NB4 (cell line): ENCODE results near the gene EMC1.
"Not testable (repeated sequence)": the region's sequence is repeated elsewhere in the genome, so short reads cannot be mapped to it uniquely, and the experiment has no call there.

Experiments
- DNase-seq: peaks from one replicate; pipeline ENCODE4 v3.0.0; 2010; ENCODE audit warnings: low read depth
- H3K4me3 ChIP-seq: one replicate; pipeline ENCODE4 v1.5.1; 2011; ENCODE audit warnings: mild to moderate bottlenecking, low read depth, low read length, moderate library complexity
- MYC ChIP-seq: IDR thresholded peaks from 2 replicates; pipeline ENCODE4 v1.6.1; 2011; ENCODE audit warnings: low read depth, low read length
- POLR2A ChIP-seq: IDR thresholded peaks from 2 replicates; pipeline ENCODE4 v1.6.1; 2011; ENCODE audit warnings: mild to moderate bottlenecking; ENCODE audit not compliant: insufficient read length; ENCODE audit errors: extremely low read depth
- TF ChIP-seq, protein P1 (sequence below): IDR thresholded peaks from 2 replicates; pipeline ENCODE4 v1.6.1; 2011; ENCODE audit warnings: low read depth, low read length
- TF ChIP-seq, protein P2 (sequence below): IDR thresholded peaks from one replicate; pipeline ENCODE4 v1.5.1; 2012; ENCODE audit warnings: low read depth, low read length

Gene EMC1

DNA sequence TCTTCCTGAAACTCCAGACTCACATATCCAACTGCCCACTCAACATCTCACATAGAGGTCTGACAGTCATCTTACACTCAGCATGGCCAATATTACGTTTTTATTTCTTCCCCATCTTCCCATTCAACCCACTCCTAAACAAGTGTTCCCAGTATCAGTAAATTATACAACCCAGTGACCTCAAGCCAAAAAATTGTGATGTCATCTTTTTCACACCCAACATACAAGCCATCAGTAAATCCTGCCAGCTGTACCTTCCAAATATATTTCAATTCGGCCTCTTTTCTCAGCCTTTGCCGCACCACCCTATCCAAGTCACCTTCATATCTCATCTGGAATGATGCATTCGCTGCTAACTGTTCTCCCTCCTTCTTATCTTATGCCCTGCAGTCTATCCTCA is 60.9 kb downstream of the EMC1 start:
- H3K4me3 ChIP-seq, result no peak overlapping the region
- TF ChIP-seq, protein P1, sequence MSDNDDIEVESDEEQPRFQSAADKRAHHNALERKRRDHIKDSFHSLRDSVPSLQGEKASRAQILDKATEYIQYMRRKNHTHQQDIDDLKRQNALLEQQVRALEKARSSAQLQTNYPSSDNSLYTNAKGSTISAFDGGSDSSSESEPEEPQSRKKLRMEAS, result no peak
- no peak for TF ChIP-seq POLR2A
- TF ChIP-seq MYC, result no peak
- TF ChIP-seq, protein P2, sequence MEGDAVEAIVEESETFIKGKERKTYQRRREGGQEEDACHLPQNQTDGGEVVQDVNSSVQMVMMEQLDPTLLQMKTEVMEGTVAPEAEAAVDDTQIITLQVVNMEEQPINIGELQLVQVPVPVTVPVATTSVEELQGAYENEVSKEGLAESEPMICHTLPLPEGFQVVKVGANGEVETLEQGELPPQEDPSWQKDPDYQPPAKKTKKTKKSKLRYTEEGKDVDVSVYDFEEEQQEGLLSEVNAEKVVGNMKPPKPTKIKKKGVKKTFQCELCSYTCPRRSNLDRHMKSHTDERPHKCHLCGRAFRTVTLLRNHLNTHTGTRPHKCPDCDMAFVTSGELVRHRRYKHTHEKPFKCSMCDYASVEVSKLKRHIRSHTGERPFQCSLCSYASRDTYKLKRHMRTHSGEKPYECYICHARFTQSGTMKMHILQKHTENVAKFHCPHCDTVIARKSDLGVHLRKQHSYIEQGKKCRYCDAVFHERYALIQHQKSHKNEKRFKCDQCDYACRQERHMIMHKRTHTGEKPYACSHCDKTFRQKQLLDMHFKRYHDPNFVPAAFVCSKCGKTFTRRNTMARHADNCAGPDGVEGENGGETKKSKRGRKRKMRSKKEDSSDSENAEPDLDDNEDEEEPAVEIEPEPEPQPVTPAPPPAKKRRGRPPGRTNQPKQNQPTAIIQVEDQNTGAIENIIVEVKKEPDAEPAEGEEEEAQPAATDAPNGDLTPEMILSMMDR, result no peak
- DNase-seq, result no peak

DNA sequence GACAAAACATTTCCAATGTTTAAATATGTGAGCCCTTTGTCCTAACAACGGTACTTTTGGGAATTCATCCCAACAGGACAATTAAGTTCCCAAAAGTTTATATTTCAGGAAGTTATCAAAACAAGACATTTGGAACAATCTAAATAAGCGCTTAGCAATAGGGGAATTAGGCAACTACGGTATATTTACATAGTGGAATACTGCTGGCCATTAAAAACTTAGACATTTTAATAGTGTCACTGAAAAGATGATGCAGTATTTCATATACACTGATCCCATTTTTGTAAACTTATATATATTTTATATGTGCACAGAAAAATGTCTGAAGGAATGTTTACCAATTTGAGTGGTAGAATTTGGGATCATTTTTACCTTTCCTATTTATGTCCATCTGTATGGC is 62.1 kb downstream of the EMC1 start:
- TF ChIP-seq, protein P2, result no peak
- no peak for TF ChIP-seq POLR2A
- TF ChIP-seq, protein P1, result no peak
- TF ChIP-seq MYC, result no peak
- DNase-seq, result no peak
- H3K4me3 ChIP-seq, result no peak overlapping the region

DNA sequence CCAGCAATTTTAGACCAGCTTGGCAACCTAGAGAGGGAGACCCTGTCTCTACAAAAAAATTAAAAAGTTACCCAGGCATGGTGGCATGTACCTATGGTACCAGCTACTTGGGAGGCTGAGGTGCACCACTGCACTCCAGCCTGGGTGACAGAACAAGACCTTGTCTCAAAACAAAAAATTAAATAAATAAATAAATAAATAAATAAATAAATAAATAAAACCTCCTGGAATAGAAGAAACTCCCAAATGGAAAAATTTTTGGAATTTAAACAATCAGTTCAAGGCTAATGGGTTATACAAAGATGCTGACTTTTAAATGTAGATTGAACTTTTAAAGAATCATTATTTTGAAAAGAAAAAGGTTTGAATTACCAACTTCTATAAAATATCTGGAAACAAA is 63.5 kb downstream of the EMC1 start:
- DNase-seq, result no peak
- no peak overlapping the region for H3K4me3 ChIP-seq
- TF ChIP-seq POLR2A (no peak), MYC (no peak)
- TF ChIP-seq, protein P1, result no peak
- TF ChIP-seq, protein P2, result no peak

DNA sequence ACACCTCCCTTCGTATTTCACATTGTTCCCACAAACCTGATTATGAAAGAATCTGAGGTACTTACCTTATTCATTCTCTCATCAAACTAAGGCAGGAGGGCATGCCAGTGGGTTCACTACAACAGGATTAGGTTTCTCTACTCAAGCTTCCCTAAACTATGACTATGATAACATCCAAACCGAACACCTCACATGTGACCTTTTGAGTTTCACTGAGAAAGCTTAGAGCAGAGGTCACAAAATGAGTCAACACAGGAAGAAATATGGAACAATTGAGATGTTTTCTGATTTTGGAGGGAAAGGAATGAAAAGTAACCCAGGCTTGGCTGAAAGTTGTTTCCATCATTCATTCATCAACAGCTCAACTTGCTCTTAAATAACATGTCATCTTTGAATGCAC is 65.3 kb downstream of the EMC1 start:
- no peak overlapping the region for H3K4me3 ChIP-seq
- no peak for DNase-seq
- TF ChIP-seq, protein P1, result no peak
- TF ChIP-seq POLR2A (no peak), MYC (no peak)
- TF ChIP-seq, protein P2, result no peak

DNA sequence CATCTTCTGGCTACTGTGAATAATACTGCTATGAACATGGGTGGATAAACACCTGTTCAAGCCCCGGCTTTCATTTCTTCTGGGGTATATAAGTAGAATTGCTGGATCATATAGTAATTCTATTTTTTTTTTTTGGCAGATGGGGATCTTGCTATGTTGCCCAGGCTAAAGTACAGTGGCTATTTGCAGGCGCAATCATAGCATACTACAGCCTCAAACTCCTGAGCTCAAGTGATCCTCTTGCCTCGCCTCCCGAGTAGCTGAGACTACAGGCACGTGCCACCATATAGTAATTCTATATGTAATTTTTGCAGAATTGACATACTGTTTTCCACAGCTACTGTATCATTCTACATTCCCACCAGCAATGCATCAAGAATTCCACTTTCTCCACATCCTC is 69.1 kb downstream of the EMC1 start:
- TF ChIP-seq MYC, result no peak
- TF ChIP-seq, protein P1, result no peak
- TF ChIP-seq, protein P2, result no peak
- TF ChIP-seq POLR2A, result no peak
- H3K4me3 ChIP-seq, result no peak overlapping the region
- no peak for DNase-seq

DNA sequence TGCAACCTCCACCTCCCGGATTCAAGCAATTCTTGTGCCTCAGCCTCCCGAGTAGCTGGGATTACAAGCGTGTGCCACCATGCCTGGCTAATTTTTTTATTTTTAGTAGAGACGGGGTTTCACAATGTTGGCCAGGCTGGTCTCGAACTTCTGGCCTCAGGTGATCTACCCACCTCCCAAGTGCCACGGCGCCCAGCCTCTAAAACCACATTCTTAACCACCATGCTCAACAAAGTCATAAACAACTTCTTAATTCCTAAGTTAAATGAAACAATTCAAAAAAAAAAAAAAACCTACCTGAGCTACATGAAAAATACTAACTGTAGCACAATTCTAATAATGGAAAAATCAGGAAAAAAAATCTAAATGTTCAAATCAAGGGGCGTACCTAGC is 71.1 kb downstream of the EMC1 start:
- not testable (repeated sequence) for H3K4me3 ChIP-seq, DNase-seq
